PC-9 (cell line): ENCODE measurements around the gene MDN1.

ENCODE experiments used
- CTCF ChIP-seq: fragments of 200-600 bp; sonication (generic); conservative IDR thresholded peaks from 2 replicates; pipeline ENCODE4 v1.6.1; 2017; ENCODE audit warnings: mixed run types, antibody characterized with exemption, mild to moderate bottlenecking, moderate library complexity
- EZH2 ChIP-seq: fragments of 200-600 bp; sonication (generic); IDR thresholded peaks from 2 replicates; pipeline ENCODE4 v1.8.0; 2017; ENCODE audit warnings: antibody characterized with exemption, low read depth

- TF ChIP-seq CTCF (no peak), EZH2 (no peak)
Observed at GRCh38 chr6:89758830-89759229, 60.8 kb downstream of the MDN1 start.
